Activated effector memory CD4-positive, alpha-beta T cell treated with Interleukin-2 at 50 U/mL for 16 hours (primary cell): ENCODE measurements around the gene TMEM125.

Source experiments
- DNase-seq: peaks from one replicate; pipeline ENCODE4 v3.0.0-alpha.2; 2020

The TMEM125 gene

DNA sequence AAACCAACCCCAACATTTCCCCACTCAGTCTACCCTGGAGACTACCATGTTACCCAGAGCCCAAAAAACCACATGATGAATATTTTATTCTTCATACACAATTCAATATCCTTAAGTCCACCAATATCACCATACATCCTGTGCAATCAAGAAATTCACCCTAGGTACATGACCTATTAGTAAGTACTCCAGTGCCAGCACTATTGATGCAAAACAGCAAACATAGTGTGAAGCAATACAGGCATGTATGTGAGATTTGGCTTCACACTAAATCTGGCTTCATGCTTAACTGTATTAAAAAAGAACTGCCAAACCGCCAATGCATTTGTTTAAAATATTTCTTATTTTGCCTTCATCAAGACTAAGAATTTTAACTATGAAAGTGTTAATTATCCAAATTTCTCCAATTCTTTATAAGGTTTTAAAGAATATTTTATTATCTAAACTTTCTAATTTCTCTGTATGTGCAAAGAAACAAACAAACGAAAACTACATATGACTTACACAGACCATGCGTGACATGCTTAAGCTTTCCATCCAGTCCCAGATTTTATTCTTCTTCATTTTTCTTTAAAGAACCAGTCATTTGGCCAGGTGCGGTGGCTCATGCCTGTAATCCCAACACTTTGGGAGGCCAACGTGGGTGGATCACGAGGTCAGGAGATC, 22.4 kb upstream of the TMEM125 start:
- no peak for DNase-seq

GRCh38 chr1:43250351-43250761, 19.4 kb upstream of the TMEM125 start:
- DNase-seq, result no peak

- DNase-seq, result no peak
Observed at GRCh38 chr1:43251024-43251423, 18.8 kb upstream of the TMEM125 start.

- DNase-seq, result no peak
Observed at GRCh38 chr1:43252225-43252624, 17.6 kb upstream of the TMEM125 start.

GRCh38 chr1:43253173-43253572, 16.6 kb upstream of the TMEM125 start:
- DNase-seq, result no peak

DNA sequence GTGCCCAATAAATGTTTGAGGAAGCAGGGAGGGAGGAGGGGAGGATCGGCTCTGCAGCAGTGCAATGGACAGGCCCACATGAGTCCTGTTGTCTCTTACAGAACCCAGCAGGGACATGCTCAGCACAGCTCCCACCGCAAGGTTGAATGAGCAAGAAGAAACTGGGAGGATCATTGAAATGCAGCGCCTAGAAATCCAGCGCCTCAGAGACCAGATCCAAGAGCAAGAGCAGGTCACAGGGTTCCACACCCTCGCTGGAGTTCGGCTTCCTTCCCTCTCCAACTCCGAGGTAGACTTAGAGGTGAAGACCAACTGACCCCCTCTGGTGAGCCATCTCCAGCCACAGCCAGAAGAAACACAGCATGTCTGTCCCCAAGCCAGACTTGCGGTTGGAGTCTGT, 15.9 kb upstream of the TMEM125 start:
- no peak for DNase-seq

- no peak for DNase-seq
Observed at GRCh38 chr1:43255438-43256210, 14.2 kb upstream of the TMEM125 start.

- DNase-seq, result no peak
Observed at GRCh38 chr1:43256675-43257570, 12.9 kb upstream of the TMEM125 start.

DNA sequence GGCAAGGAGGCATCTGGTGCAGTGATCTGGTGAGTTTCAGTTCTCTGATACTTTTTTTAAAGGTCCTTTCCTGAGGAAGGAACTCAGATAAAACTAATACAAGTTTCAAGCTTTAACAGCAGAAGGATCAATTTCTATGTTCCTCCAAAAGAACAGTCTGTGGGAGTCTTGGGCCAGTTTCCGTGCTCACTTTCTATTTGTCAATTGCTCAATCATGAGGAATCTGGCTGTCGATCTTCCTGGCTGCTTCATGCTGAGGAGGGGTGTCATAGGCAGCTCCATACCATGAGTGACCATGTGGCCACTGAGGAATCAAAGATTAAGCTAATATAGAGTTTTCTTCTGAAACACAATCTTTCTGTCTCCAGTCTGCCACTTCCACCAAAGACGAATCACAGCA, 11.4 kb upstream of the TMEM125 start:
- no peak for DNase-seq

GRCh38 chr1:43265431-43265830, 4.4 kb upstream of the TMEM125 start:
- DNase-seq, result no peak

- no peak for DNase-seq
Observed at GRCh38 chr1:43266881-43267280, 2.9 kb upstream of the TMEM125 start.

GRCh38 chr1:43267291-43267805, 2.4 kb upstream of the TMEM125 start:
- no peak for DNase-seq

DNA sequence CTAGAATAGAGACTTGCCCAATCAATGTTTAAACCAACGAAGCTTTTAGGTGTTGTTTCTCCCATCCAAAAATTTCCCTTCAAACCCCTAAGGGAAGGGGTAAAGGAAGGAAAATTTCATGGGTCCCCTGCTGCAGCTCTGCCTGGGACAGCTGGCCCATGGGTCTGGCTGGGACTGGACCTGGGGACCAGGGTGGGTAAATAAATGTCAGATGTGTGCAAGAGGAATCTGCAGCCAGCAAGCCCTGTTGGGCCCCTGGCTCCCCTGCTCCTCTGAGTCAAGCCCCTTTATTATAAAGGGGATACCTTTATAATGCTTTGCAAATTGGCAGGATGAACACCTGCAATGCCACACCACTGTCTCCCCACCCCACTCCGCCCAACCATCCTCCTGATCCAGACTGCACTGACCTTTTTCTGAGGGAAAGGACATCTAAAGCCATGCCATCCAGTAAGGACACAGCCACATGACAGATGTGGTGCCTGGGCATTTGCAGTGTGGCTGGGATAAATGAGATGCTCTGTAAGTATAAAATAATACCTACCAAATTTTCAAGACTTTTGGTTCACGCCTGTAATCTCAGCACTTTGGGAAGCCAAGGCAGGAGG, 1.9 kb upstream of the TMEM125 start:
- no peak for DNase-seq

GRCh38 chr1:43270421-43271095, 775 bp downstream of the TMEM125 start:
- no peak for DNase-seq

GRCh38 chr1:43271186-43272118, 1.7 kb downstream of the TMEM125 start:
- DNase-seq, result no peak

DNA sequence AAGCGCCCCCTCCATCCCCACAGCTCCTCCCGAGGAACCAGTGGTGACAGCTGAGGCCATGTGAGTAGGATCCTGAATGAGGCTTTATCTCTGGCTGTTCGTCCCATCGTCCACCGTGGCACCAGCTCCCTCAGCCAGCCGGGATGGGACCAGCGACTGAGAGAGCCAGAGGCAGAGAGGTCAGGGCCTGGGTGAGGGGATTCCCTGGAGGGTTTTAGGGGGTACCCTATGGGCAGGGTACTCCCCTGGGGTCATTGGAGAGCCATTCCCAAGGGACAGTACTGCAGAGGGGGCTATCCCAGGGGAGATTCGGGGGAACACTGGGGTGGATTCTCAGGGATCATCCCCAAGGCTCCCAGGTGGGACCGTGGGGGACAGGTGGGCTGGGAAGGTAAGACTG, 2.4 kb downstream of the TMEM125 start:
- DNase-seq, result no peak

DNA sequence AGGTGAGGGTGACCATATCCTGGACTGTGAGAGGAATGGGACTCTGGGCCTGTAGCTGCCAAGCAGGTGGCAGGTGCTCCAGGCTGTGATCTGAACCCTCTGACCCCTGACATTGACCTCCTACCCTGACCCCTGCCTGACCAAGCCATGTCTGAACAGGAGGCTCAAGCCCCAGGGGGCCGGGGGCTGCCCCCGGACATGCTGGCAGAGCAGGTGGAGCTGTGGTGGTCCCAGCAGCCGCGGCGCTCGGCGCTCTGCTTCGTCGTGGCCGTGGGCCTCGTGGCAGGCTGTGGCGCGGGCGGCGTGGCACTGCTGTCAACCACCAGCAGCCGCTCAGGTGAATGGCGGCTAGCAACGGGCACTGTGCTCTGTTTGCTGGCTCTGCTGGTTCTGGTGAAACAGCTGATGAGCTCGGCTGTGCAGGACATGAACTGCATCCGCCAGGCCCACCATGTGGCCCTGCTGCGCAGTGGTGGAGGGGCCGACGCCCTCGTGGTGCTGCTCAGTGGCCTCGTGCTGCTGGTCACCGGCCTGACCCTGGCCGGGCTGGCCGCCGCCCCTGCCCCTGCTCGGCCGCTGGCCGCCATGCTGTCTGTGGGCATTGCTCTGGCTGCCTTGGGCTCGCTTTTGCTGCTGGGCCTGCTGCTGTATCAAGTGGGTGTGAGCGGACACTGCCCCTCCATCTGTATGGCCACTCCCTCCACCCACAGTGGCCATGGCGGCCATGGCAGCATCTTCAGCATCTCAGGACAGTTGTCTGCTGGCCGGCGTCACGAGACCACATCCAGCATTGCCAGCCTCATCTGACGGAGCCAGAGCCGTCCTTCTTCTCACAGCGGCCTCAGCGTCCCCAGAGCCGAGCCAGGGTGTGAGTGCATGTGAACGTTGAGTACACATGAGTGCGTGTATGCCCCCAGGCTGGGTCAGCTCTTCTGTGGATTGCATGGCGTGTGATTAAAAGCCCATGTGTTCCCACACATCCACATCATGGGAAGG, 3.1 kb downstream of the TMEM125 start:
- DNase-seq, result no peak

- no peak for DNase-seq
Observed at GRCh38 chr1:43273708-43274107, 3.9 kb downstream of the TMEM125 start.

- DNase-seq, result peak; percentile 14
Observed at GRCh38 chr1:43274125-43274803, 4.5 kb downstream of the TMEM125 start.
